B cell (primary cell): ENCODE results near the gene KRTAP5-9. TPM values are rescaled to one million over a fixed set of nuclear protein-coding genes. Genes with fewer than 3 reads are reported as not detected.
"Not testable (repeated sequence)": the region's sequence is repeated elsewhere in the genome, so short reads cannot be mapped to it uniquely, and the experiment has no call there.

Experiments
- ATAC-seq: fragments of 200-7000 bp; cut with Tn5 transposase; one replicate; pipeline ENCODE4 v1.10.0; 2021; ENCODE audit warnings: low read depth, mild to moderate bottlenecking, moderate number of reproducible peaks, moderate library complexity
- CTCF ChIA-PET: fragments of 350-600 bp; sonication (Branson Sonifier 250); formaldehyde crosslinking; loops from one replicate; lab custom pipeline; 2021; ENCODE audit warnings: antibody characterized with exemption, inconsistent platforms; lab: Charles Lee
- POLR2A ChIA-PET: fragments of 350-600 bp; sonication (Branson Sonifier 250); formaldehyde crosslinking; loops from one replicate; lab custom pipeline; 2021; ENCODE audit warnings: antibody characterized with exemption; lab: Charles Lee
- DNase-seq: peaks from one replicate; pipeline ENCODE4 v3.0.0; 2013
- H2AFZ ChIP-seq: 2 replicates; pipeline ENCODE4 v1.6.1; 2012; ENCODE audit warnings: mild to moderate bottlenecking, low read depth, low read length; ENCODE audit not compliant: insufficient read depth, poor library complexity, severe bottlenecking
- H3K27ac ChIP-seq, 2 donors: 1 replicate in 1 of 2; 2 replicates in 1 of 2; pipeline ENCODE4 v1.5.1; 2012 to 2013; ENCODE audit warnings: low read length in 2 of 2, mild to moderate bottlenecking in 2 of 2, moderate library complexity in 1 of 2
- H3K27me3 ChIP-seq, 4 experiments: fragments of 200-600 bp in 1 of 4; sonication (generic) in 1 of 4; replicated peaks in 1 of 4; 1 replicate in 2 of 4; 2 replicates in 2 of 4; pipeline versions ENCODE4 v1.6.1 to v1.7.0; 2013 to 2016; ENCODE audit warnings: low read length in 3 of 4, mild to moderate bottlenecking in 2 of 4, mixed read lengths in 1 of 4, moderate library complexity in 1 of 4; ENCODE audit not compliant: insufficient read depth in 4 of 4, control insufficient read depth in 3 of 4; ENCODE audit errors: control extremely low read depth in 1 of 4
- H3K36me3 ChIP-seq, 2 experiments: replicated peaks in 1 of 2; 1 replicate in 1 of 2; 2 replicates in 1 of 2; pipeline versions ENCODE4 v1.6.1 to v1.7.1; 2013; ENCODE audit warnings: low read length in 1 of 2; ENCODE audit not compliant: insufficient read depth in 2 of 2, control insufficient read depth in 1 of 2; ENCODE audit errors: control extremely low read depth in 1 of 2, extremely low read depth in 1 of 2
- H3K4me1 ChIP-seq, 2 donors: fragments of 200-600 bp in 1 of 2; sonication (generic) in 1 of 2; 1 replicate in 1 of 2; 2 replicates in 1 of 2; pipeline versions ENCODE4 v1.5.1 to v1.6.1; 2013 to 2017; ENCODE audit warnings: low read length in 2 of 2; ENCODE audit not compliant: control insufficient read depth in 2 of 2, insufficient read depth in 2 of 2
- H3K4me2 ChIP-seq: replicated peaks from 2 replicates; pipeline ENCODE3; 2012; ENCODE audit warnings: mild to moderate bottlenecking, low read depth, low read length; ENCODE audit not compliant: poor library complexity, severe bottlenecking
- H3K4me3 ChIP-seq, 5 experiments: fragments of 200-600 bp in 1 of 5; sonication (generic) in 1 of 5; 1 replicate in 3 of 5; 2 replicates in 2 of 5; pipeline versions ENCODE4 v1.5.1 to v1.7.0; 2011 to 2016; ENCODE audit warnings: low read length in 4 of 5, mild to moderate bottlenecking in 4 of 5, low read depth in 2 of 5, control low read depth in 1 of 5, moderate library complexity in 1 of 5; ENCODE audit not compliant: insufficient read depth in 1 of 5; ENCODE audit errors: control extremely low read depth in 1 of 5, extremely low read depth in 1 of 5
- H3K79me2 ChIP-seq: fragments of 200-600 bp; sonication (generic); one replicate; pipeline ENCODE4 v1.6.0; 2016; ENCODE audit warnings: low read length; ENCODE audit not compliant: control insufficient read depth, insufficient read depth
- H3K9ac ChIP-seq: fragments of 200-600 bp; sonication (generic); 2 replicates; pipeline ENCODE4 v1.6.1; 2017; ENCODE audit warnings: mild to moderate bottlenecking, low read length, moderate library complexity
- H3K9me3 ChIP-seq, 3 donors: one replicate each; pipeline versions ENCODE4 v1.6.1 to v1.7.1; 2013; ENCODE audit warnings: low read length in 2 of 3; ENCODE audit not compliant: control insufficient read depth in 2 of 3, insufficient read depth in 1 of 3; ENCODE audit errors: control extremely low read depth in 1 of 3
- H4K20me1 ChIP-seq: 2 replicates; pipeline ENCODE4 v1.6.0; 2012; ENCODE audit warnings: mild to moderate bottlenecking, low read length; ENCODE audit not compliant: insufficient read depth, control insufficient read depth, poor library complexity, severe bottlenecking
- H3K27ac Mint-ChIP-seq: one replicate; pipeline ENCODE4 v1.8.0; 2021; ENCODE audit warnings: mixed read lengths
- H3K27me3 Mint-ChIP-seq: one replicate; pipeline ENCODE4 v1.8.0; 2021; ENCODE audit warnings: mixed read lengths
- H3K4me1 Mint-ChIP-seq: one replicate; pipeline ENCODE4 v1.8.0; 2021; ENCODE audit warnings: mixed read lengths
- H3K4me3 Mint-ChIP-seq: one replicate; pipeline ENCODE4 v1.8.0; 2021; ENCODE audit warnings: mixed read lengths
- H3K9me3 Mint-ChIP-seq: one replicate; pipeline ENCODE4 v1.8.0; 2022; ENCODE audit warnings: mixed read lengths; ENCODE audit not compliant: insufficient read depth
- EZH2 ChIP-seq: IDR thresholded peaks from 2 replicates; pipeline ENCODE4 v1.6.1; 2012; ENCODE audit warnings: borderline replicate concordance, low read depth, mild to moderate bottlenecking, moderate library complexity, low read length; ENCODE audit not compliant: insufficient read depth, poor library complexity, severe bottlenecking
- WGBS: methylation state at CpG from one replicate; pipeline ENCODE4 v1.1.5; 2013; ENCODE audit warnings: missing lambda C conversion rate; ENCODE audit not compliant: insufficient coverage; 5-methylcytosine and 5-hydroxymethylcytosine counted together
- intact Hi-C: fragments of 100-400 bp; cut with micrococcal nuclease; formaldehyde crosslinking; loops from one replicate; pipeline ENCODE4 v1.10.0; 2022
- polyA plus RNA-seq: library from polyadenylated mRNA; depleted of rRNA; stranded (reverse); fragments of >200 nt; gene quantifications from 2 replicates; pipeline ENCODE4 v1.2.3, GENCODE V29; 2012
- total RNA-seq, 2 donors: library from RNA; stranded (reverse); fragments of 120-200 nt in 1 of 2; gene quantifications; 1 replicate in 1 of 2; 2 replicates in 1 of 2; pipeline versions ENCODE4 v1.2.3 to v1.2.4, GENCODE V29; 2013 to 2022
- TF ChIP-seq, protein P1 (sequence below): fragments of 200-600 bp; IDR thresholded peaks from one replicate; pipeline ENCODE4 v1.8.0; 2022; ENCODE audit warnings: antibody characterized with exemption, mild to moderate bottlenecking

KRTAP5-9 gene
- total and polyA plus RNA-seq, 2 donors (not counting 1 experiment from before 2014, with no cell fraction given): 0.34 to 0.95 TPM

- no peak overlapping the region for H3K4me3 Mint-ChIP-seq
- ATAC-seq (no peak), DNase-seq (no peak)
- H3K27me3 Mint-ChIP-seq: no peaks in the 10 kb centered on the region
- H3K9ac ChIP-seq: no peak overlapping the region
- H3K4me2 ChIP-seq: no peak overlapping the region
- H3K4me1 ChIP-seq: no peaks in the 10 kb centered on the region
- ChIA-PET CTCF (no interaction called here), POLR2A (no interaction called here)
- peaks cover 3% of the 10 kb centered on the region for H3K9me3 Mint-ChIP-seq
- peaks cover 0 to 11% (median 0%) of the 10 kb centered on the region in 3 donors for H3K9me3 ChIP-seq
- no peaks in the 10 kb centered on the region for H3K36me3 ChIP-seq
- no peak overlapping the region for H3K4me3 ChIP-seq
- WGBS: 96% methylated on average over 5 of the region's 9 CpGs
- intact Hi-C loops: no loop called here
- H3K79me2 ChIP-seq: no peaks in the 10 kb centered on the region
- no peak for TF ChIP-seq EZH2
- TF ChIP-seq, protein P1, sequence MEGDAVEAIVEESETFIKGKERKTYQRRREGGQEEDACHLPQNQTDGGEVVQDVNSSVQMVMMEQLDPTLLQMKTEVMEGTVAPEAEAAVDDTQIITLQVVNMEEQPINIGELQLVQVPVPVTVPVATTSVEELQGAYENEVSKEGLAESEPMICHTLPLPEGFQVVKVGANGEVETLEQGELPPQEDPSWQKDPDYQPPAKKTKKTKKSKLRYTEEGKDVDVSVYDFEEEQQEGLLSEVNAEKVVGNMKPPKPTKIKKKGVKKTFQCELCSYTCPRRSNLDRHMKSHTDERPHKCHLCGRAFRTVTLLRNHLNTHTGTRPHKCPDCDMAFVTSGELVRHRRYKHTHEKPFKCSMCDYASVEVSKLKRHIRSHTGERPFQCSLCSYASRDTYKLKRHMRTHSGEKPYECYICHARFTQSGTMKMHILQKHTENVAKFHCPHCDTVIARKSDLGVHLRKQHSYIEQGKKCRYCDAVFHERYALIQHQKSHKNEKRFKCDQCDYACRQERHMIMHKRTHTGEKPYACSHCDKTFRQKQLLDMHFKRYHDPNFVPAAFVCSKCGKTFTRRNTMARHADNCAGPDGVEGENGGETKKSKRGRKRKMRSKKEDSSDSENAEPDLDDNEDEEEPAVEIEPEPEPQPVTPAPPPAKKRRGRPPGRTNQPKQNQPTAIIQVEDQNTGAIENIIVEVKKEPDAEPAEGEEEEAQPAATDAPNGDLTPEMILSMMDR: no peak
- no peak overlapping the region for H2AFZ ChIP-seq
- H3K27ac ChIP-seq: no peak overlapping the region
- no peaks in the 10 kb centered on the region for H4K20me1 ChIP-seq
- no peak overlapping the region for H3K27ac Mint-ChIP-seq
- H3K27me3 ChIP-seq: no peaks in the 10 kb centered on the region
- H3K4me1 Mint-ChIP-seq: no peaks in the 10 kb centered on the region
These were observed 12.4 kb upstream of the KRTAP5-9 start for GRCh38 chr11:71535825-71536224.

DNA sequence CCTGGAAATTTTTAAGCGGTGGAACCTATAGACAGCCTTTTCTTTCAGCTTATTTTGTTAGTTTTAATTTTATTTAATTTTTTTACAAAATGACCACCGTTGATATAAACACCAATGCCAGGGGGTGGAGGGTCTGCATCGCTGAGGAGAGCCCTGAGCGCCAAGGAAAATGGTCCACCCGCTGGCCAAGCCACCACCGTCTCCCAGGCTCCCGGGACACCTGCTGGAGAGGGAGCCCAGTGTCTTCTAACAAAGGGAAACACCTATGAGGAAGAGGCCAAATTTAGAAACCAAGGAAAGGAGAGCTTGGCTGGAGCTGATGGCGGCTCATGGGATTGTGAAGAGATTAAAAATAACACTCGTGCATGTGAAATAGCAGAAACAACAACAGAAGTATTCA, 10.7 kb upstream of the KRTAP5-9 start:
- Histone ChIP-seq H3K4me1 (no peaks in the 10 kb centered on the region), H3K9me3 (peaks cover 0 to 11% (median 0%) of the 10 kb centered on the region in 3 donors), H3K4me2 (no peak overlapping the region), H3K36me3 (no peaks in the 10 kb centered on the region), H3K27me3 (peaks cover 0 to 3% (median 0%) of the 10 kb centered on the region in 4 experiments), H3K27ac (no peak overlapping the region), H2AFZ (no peak overlapping the region), H4K20me1 (no peaks in the 10 kb centered on the region), H3K4me3 (no peak overlapping the region), H3K79me2 (no peaks in the 10 kb centered on the region), H3K9ac (no peak overlapping the region)
- CTCF ChIA-PET: no interaction called here
- H3K4me1 Mint-ChIP-seq: peaks cover 2% of the 10 kb centered on the region
- H3K27me3 Mint-ChIP-seq: peaks cover 3% of the 10 kb centered on the region
- H3K4me3 Mint-ChIP-seq: no peak overlapping the region
- POLR2A ChIA-PET: no interaction called here
- 96% methylated on average over 6 of the region's 9 CpGs for WGBS
- no peak for DNase-seq
- no peak for ATAC-seq
- intact Hi-C loops: no loop called here
- H3K27ac Mint-ChIP-seq: no peak overlapping the region
- H3K9me3 Mint-ChIP-seq: peaks cover 4% of the 10 kb centered on the region
- no peak for TF ChIP-seq EZH2
- TF ChIP-seq, protein P1: no peak

- H3K4me3 ChIP-seq, H3K27me3 Mint-ChIP-seq, DNase-seq, intact Hi-C loops, CTCF ChIA-PET, ATAC-seq, H3K27ac Mint-ChIP-seq, H3K79me2 ChIP-seq, H3K4me1 Mint-ChIP-seq, POLR2A ChIA-PET, H3K36me3 ChIP-seq, H3K9ac ChIP-seq, H3K9me3 Mint-ChIP-seq, H3K27me3 ChIP-seq, H3K4me1 ChIP-seq, H4K20me1 ChIP-seq, H2AFZ ChIP-seq, H3K4me3 Mint-ChIP-seq, H3K27ac ChIP-seq, H3K4me2 ChIP-seq: not testable (repeated sequence)
- 0% methylated on average over 1 of the region's 4 CpGs for WGBS
- H3K9me3 ChIP-seq: peaks cover 0 to 11% (median 0%) of the 10 kb centered on the region in 3 donors
These were observed 10.1 kb upstream of the KRTAP5-9 start, which contains the start of gene KRTAP5-8 for GRCh38 chr11:71537977-71538665. KRTAP5-8 (plus strand) TSS chr11:71538025; CDS start chr11:71538056, 31 bp downstream.
